HTR-8/SVneo (cell line): ENCODE measurements around the gene GSC2.

ENCODE experiments used
- DNase-seq: peaks from one replicate; pipeline ENCODE4 v3.0.0; 2011; ENCODE audit warnings: low spot score, mixed read lengths; ENCODE audit not compliant: insufficient read length
- FAIRE-seq: peaks from 2 replicates; lab custom pipeline; 2011; peaks lifted over from hg19 to GRCh38; lab: Jason Lieb, UNC

Gene GSC2

DNA sequence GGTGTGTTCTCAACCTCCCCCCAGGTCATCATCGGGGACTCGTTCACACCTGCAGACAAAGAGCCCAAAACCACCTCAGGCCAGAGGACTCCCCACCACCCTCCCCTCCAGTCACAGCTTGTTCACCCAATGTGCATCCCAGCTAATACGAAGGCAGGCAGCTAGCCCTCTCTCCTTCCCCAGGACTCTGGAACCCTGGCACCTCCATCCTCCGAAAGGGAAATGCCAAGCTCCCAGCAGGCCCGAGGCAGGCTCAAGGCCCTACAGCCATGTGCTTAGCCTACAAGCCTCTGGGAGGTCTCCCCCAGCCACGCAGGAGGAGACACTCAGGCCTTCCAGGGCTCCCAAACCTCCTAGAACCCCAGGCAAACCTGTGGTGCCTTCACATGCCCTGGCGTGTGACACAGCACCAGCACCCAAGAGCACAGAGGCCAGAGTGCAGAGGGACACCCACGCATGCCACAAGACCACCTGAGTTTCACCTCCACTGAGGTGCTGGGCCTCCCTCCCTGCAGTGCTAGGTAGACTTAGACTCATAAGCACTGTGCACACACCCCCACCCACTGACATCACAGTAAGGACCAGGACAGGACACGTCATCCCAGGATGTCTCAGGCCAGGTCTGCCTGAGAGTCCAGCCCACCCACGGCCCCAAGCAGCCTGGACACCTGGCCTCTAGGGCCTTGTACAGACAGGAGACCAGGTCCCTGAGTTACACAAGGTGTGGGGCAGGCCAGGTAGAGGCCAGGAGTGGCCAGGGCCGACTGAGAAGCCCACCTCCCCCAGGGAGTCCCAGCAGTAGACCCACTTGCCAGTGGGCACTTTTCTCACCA is 12.5 kb downstream of the GSC2 start:
- no peak for DNase-seq
- FAIRE-seq = no peak

DNA sequence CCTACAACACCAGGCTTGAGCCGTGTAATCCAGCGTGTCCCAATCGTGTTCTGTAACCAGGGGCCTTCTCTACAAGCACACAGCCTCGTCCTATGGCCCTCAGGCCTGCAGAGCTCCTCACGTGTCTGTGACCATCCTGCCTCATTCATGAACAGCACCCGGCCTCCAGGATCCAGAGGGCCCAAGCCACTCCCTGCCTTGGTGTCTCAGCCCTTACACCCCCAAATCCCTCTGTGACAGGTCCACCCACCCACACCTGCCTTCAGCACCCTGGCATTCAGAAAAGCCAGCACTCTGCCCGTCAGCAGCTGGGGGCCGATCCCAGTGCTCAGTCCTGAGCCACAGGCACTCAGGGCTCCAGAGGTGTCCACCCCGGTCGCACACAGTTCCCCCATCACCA is 13.2 kb downstream of the GSC2 start:
- DNase-seq = no peak
- FAIRE-seq = no peak

DNA sequence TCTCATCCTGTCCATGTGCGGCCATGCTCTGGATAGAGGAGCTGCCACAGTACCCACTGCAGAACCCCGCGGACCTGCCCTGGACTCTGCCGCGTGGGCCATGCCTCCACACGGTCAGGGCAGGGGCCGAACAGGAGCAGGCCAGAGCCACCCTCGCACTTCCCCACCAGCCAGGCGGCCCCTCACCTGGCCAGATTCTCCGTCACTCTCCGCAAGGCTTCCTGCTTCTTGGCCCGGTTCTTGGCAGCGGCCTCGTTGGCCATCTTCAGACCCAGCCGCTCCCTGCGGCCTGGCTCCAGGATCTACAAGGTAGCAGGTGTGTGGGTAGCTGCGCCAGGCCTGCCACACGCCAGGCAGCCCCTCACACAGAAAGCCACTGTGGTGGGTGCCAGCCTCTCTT is 15.2 kb downstream of the GSC2 start:
- FAIRE-seq (no peak), DNase-seq (no peak)

DNA sequence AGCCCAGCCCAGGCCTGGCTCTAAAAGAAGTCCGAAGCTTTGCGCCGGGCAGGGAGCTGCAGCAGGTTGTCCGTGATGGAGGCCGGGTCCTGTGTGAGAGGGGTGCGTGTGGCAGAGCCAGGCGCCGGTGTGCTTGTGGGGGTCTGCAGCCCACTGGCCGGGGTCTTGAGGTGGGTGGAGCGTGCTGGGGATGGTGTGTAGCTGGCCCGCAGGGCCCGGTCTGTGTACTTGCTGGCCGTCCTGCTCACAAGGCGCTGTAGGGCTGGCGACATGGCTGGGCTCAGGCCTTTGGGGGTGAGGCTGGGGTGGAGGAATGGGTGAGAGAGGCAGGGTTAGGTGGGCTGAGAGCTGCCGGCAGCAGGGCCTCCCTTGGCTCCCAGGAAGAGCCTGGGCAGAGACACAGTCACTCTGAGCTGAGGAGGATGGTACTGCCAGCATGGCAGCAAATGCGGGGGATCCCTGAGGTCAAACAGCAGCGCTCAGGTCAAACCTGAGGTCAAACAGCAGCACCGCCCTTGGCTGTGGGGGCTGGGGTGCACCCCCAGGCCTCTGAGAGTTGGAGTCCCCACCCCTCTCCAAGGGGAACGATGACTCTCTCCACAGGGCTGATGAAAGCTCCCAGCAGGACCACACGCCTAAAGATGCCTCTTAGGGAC is 15.8 kb downstream of the GSC2 start:
- DNase-seq (no peak), FAIRE-seq (no peak)

DNA sequence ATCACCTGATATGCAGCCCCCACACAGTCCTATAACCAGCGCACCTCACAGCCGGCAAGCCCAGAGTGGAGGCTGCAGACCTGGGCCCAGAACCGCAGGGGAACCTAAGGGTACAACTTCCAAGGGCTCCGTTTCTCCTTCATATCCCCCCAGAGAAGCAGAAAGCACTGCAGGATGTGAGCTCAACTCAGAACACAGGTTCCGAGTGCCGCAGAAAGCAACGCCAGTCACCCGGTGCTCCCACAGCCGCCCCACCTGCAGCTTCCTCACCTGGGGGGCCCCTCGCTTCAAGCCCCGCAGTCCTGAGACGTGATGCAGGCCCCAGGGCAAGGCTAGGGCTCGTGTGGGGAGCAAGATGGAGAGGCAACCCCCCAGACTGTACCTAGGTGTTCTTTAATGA is 16.5 kb downstream of the GSC2 start:
- FAIRE-seq (no peak), DNase-seq (no peak)

DNA sequence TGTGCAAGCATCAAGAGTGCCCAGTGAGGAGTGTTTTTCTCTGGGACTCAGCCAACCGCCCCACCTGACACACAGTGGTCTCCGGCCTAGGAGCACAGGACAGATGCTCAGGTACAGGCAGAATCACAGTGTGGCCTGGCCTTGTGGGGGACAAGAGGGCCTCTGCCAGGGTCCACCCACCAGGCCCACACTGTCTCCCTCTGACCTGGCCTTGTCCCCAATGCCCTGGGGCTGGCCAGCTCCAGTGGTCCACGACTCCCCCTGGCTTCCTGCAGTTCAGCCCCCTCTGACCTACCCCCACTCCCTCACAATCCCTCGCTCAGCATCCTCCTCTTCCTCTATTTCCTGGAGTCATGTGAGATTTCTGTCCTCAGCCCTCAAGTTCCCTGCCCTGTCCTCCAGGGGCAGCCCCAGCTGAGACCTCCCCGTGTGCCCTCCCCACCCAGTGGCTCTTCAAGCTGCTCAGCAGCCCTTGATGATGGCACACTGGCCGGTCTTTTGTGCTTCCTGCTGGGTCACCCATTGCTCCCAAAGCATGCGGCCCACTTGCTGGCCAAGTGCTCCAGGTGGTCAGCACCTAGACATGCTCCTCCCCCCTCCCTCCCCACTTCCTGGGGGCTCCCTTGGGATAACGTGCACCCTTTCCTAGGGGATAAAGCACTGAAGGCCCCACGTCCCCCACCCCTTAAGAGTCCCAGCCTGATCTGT is 17.2 kb downstream of the GSC2 start:
- FAIRE-seq = no peak
- DNase-seq = no peak

DNA sequence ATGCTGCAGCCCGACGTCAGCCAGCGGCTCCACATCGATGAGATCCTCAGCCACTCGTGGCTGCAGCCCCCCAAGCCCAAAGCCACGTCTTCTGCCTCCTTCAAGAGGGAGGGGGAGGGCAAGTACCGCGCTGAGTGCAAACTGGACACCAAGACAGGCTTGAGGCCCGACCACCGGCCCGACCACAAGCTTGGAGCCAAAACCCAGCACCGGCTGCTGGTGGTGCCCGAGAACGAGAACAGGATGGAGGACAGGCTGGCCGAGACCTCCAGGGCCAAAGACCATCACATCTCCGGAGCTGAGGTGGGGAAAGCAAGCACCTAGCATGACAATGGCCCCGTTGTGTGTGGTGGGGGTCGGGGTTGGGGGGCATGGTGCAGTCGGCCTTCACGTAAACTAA is 17.9 kb downstream of the GSC2 start:
- FAIRE-seq (no peak), DNase-seq (no peak)

DNA sequence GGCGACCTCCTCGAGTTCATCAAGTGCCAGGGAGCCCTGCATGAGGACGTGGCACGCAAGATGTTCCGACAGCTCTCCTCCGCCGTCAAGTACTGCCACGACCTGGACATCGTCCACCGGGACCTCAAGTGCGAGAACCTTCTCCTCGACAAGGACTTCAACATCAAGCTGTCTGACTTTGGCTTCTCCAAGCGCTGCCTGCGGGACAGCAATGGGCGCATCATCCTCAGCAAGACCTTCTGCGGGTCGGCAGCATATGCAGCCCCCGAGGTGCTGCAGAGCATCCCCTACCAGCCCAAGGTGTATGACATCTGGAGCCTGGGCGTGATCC is 18.4 kb downstream of the GSC2 start:
- FAIRE-seq = no peak
- DNase-seq = no peak

DNA sequence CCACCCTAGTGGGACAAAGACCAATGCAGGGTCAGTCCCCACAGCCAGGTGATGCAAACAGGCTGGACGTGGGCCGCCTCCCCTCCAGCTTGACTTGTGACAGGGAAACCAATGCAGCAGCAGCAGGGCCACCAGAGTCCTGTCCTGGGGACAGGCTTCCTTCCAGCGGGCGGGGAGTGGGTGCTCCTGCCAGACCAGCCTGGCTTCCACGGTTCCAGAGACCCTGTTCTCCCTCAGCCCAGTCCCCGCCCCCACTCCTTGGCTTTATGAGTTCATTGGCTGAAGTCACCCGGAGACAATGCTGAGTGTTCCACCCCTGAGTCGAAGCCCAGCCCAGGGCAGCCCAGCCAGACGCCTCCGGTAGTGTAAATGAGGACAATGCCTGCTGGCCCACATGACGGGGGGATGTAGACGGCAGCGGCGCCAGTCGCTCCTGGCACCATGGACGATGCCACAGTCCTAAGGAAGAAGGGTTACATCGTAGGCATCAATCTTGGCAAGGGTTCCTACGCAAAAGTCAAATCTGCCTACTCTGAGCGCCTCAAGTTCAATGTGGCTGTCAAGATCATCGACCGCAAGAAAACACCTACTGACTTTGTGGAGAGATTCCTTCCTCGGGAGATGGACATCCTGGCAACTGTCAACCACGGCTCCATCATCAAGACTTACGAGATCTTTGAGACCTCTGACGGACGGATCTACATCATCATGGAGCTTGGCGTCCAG is 19.0 kb downstream of the GSC2 start, which contains the start of gene TSSK2:
TSSK2 (plus strand) TSS at position 350 of the 726 bp plus-strand sequence; CDS start at position 442, 92 bp downstream.
- no peak for FAIRE-seq
- DNase-seq = no peak

DNA sequence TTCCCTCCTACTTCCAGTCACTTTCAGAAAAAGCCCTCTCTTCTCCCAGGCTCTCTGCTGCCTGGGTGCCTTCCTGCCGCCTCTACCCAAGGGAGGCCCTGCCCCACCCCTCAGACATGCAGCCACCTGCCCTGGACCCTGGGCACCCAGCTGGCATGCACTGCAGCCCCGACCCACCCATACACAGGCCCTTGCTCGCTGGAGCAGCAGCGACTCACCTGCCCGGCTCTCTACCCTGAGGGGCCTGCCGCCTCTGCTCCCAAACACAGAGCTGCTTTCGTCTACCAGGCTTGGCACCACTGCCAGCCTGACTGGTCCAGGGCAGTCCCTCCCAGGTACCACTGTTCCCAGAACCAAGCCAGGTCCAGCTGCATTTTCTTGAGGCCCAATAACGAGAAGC is 20.2 kb downstream of the GSC2 start:
- no peak for DNase-seq
- no peak for FAIRE-seq

DNA sequence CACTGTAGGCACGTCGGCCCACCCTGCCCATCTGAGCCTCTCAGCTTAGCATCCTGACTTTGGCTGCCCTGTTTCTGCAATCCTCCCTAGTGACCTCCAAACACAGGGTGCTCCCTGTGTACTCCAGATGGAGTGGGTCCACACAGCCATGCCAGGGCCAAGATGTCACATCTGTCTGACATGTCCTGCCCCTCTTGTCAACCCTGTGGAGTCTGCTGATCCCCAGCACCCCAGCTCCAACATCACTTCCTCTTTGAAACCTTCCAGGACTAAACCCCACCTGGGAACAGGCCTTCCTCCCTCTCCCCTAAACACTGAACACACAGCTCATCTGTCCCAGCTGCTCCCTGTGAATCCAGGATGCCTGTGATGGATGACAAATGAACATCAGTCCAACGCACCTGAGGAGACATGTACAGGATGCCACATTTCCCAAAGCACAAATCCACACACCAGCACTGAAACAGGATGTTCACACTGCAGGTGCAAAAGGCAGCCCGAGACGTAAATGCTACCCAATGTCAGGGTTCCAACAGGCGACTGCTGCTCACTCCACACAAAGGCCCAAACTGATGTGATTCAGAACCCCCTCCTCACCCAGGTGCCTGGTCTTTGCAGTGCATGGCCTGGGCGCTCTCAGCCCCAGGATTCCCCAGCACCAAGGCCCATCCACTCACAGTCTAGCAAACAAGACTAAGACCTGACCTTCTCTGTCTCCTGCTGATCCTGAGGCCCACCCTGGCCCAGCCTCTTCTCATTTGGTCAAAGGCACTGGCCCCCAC is 21.0 kb downstream of the GSC2 start:
- DNase-seq (no peak), FAIRE-seq (no peak)

DNA sequence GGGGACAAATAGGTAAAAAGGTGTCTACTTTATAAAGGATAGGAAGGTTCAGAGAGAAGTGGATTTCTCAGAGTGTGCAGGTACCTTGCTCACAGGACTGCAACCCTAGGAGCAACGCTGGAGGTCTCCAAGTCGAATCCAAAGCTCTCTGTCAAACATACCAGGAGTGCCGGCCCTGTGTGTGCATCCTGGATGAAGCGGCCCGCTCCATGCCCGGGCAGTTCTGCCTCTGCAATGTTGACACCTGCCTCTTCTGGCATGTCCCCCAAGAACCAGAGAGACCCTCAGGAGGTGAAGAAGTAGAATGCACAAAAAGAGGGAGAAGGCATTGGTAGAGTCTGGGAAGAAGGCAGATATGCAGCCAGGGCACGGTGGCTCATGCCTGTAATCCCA is 22.1 kb downstream of the GSC2 start:
- DNase-seq (no peak), FAIRE-seq (no peak)

DNA sequence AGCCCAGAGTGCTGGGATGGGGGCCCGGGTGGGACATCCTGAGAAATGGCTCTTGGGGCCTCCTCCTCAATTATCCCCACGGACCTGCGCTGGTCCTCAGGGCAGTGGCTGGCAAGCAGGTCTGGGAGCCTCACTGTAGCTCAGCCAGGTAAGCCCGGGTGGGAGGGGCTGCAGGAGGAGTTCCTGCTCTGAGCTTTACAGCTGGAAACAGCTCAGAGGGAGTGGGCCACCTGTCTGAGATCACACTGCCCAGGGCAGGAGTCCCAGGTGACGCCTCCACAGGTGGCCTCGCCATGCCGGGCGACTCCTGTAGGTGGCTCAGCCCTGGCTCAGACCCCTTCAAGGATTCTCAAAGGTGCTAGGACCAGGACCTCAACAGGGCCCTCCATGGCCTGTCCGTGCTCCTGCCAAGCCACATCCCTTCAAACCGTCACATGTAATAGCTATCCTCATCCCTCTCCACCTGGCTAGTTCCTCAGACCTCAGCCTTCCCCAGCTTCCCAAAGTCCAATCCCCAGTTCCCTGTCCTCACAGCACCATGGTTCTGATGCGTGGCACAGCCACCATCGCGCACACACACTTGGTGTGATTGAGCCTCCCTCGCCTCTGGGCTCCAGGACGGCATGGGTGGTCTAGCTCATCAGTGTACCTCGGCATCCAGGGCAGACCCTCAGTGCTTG is 22.6 kb downstream of the GSC2 start:
- no peak for FAIRE-seq
- no peak for DNase-seq

DNA sequence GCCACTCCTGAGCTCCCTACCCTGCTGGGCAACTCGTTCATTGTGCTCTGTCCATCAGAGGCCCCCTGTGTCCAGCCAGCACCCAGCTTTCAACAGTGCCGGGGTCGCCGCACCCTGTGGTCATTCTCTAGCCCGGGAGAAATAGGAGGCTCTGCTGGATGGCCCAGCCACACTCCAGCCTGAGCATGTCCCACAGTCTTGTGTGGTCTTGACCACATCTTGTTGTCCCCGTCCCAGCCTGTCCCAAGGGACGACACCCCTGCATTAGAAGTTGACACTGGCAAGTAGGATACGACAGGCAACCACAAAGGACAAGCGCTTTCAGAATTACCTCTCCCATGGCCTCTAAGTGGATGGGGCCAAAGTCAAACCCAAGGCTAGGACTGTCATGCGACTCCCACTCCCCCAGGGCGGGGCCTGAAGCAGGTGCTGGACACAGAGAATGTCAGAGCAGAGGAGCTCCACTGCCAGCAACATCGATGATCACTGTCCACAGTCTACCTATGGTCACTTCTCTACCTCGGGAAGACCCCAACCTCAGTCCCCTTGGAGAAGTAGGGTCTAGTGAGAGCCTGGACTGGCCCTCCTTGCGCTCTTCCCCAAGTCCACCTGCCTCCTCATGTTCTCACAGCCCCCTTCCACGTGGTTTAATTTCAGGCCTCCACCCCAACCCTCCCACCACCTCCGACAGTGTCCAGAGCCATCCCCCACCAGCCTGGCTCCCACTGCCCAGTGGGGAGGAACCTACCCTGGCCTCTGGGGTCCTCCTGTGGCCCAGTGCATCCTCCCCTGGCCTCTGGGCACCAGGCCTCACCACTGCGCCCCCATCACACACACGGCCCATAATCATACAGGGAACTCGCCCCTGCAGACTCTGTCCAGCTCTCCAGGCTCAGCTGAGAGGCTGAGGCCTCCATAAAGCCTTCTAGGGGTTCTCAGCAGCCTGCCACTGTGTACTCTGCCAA is 23.5 kb downstream of the GSC2 start:
- no peak for DNase-seq
- no peak for FAIRE-seq

DNA sequence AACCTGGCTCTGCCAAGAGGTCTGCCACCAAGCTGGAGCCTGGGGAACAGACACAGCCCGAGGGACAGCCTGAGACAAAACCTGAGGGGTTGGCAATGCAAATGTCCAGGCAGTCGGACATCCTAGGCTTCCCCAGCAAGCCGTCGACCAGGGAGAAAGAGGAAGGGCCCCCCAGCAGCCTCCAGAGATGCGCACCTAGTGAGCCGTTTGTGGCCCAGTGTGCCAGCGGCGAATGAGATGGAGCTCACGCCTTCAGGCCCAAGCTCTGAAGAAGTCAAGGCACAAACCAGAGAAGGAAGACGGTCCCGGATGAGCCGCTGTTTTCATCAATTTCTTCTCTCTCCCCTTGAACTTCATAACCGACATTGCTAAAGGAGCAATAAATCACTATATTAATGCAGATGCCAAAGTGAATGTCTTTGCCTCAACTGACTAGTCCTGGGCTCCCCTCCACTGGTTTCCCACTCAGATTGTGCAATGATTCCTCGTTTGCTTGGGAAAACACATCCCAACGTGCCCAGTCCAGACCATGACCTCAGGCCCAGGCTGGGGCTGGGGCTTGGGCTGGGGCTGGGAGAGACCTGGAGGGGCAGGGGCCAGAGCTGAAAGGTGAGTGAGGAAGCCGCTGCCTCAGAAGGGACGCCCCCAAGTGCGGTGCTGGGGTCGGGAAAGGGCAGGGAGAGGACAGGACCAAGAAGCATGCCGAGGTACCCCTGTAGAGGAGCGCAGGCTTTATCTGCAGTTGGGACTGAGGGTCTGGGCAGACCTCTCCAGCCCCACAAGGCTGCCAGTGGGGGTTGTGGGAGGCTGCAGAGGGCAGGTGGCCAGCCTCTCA is 24.4 kb downstream of the GSC2 start:
- no peak for DNase-seq
- FAIRE-seq = no peak

DNA sequence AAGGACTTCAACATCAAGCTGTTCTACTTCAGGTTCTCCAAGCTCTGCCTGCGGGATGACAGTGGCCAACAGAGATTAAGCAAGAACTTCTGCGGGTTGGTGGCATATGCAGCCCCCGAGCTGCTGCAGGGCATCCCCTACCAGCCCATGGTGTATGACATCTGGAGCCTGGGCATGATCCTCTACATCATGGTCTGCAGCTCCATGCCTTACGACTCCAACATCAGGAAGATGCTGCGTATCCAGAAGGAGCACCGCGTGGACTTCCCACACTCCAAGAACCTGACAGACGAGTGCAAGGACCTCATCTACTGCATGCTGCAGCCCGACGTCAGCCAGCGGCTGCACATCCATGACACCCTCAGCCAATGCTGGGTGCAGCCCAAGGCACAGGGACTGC is 25.1 kb downstream of the GSC2 start:
- FAIRE-seq = no peak
- DNase-seq = no peak

DNA sequence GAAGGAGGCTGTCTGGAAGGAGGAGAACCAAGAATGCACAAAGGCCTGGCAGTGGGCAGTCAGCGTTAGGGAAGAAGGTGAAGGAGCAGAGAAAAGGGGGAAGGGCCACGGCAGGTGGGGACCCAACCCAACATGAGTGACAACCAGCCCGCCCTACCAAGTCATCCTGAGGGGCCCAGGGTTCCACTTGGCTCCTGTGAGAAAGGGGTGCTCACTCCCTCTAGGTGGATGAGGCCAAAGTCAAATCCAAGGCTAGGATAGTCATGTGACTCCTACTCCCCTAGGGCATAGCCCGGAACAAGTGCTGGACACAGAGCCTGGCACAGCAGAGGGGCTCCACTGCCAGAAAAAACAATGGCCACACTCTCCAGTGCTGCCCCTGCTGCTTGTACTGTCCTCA is 25.7 kb downstream of the GSC2 start:
- DNase-seq = no peak
- FAIRE-seq = no peak
